Cortex of kidney (tissue), 1 donor: Measurements from ENCODE around the gene PCDH17.

Experiments
- DNase-seq: peaks from one replicate; lab custom pipeline; 2025; lab: John Stamatoyannopoulos, UW

The PCDH17 gene

GRCh38 chr13:57631596-57632275 lies at the start of gene PCDH17:
Gene PCDH17 (plus strand): TSS chr13:57631744. CDS start chr13:57632547, 803 bp downstream.
- DNase-seq: no peak

- no peak for DNase-seq
Measured at GRCh38 chr13:57582032-57582431, 49.5 kb upstream of the PCDH17 start.

GRCh38 chr13:57583529-57583928 lies 48.0 kb upstream of the PCDH17 start:
- DNase-seq: no peak

- no peak for DNase-seq
Measured at GRCh38 chr13:57588639-57589038, 42.9 kb upstream of the PCDH17 start.

- DNase-seq: no peak
Measured at GRCh38 chr13:57595775-57596174, 35.8 kb upstream of the PCDH17 start.

- no peak for DNase-seq
Measured at GRCh38 chr13:57601536-57601935, 30.0 kb upstream of the PCDH17 start.

- no peak for DNase-seq
Measured at GRCh38 chr13:57604442-57604841, 27.1 kb upstream of the PCDH17 start.

- DNase-seq: no peak
Measured at GRCh38 chr13:57611969-57612368, 19.6 kb upstream of the PCDH17 start.

- no peak for DNase-seq
Measured at GRCh38 chr13:57612568-57612967, 19.0 kb upstream of the PCDH17 start.

- DNase-seq: no peak
Measured at GRCh38 chr13:57624565-57625435, 6.7 kb upstream of the PCDH17 start.

- no peak for DNase-seq
Measured at GRCh38 chr13:57627663-57628062, 3.9 kb upstream of the PCDH17 start.

GRCh38 chr13:57629391-57629804 lies 2.1 kb upstream of the PCDH17 start:
- no peak for DNase-seq

- no peak for DNase-seq
Measured at GRCh38 chr13:57629821-57630235, 1.7 kb upstream of the PCDH17 start.

GRCh38 chr13:57630661-57631595 lies 616 bp upstream of the PCDH17 start:
- DNase-seq: no peak

GRCh38 chr13:57632276-57633140 lies 964 bp downstream of the PCDH17 start:
- no peak for DNase-seq

GRCh38 chr13:57633141-57633949 lies 1.8 kb downstream of the PCDH17 start:
- no peak for DNase-seq

GRCh38 chr13:57633950-57634838 lies 2.6 kb downstream of the PCDH17 start:
- DNase-seq: no peak

GRCh38 chr13:57634839-57635165 lies 3.3 kb downstream of the PCDH17 start:
- DNase-seq: no peak

GRCh38 chr13:57635541-57636085 lies 4.1 kb downstream of the PCDH17 start:
- DNase-seq: no peak
